NB4 (cell line): ENCODE results near the gene CRYGC.

Source experiments
- CTCF ChIP-seq: IDR thresholded peaks from one replicate; pipeline ENCODE4 v1.5.1; 2012; ENCODE audit warnings: low read depth, low read length
- MAX ChIP-seq: IDR thresholded peaks from 2 replicates; pipeline ENCODE4 v1.6.1; 2011; ENCODE audit warnings: low read depth, low read length
- POLR2A ChIP-seq: IDR thresholded peaks from 2 replicates; pipeline ENCODE4 v1.6.1; 2011; ENCODE audit warnings: mild to moderate bottlenecking; ENCODE audit not compliant: insufficient read length; ENCODE audit errors: extremely low read depth

GRCh38 chr2:208097313-208097712, 32.3 kb downstream of the CRYGC start:
- no peak for TF ChIP-seq CTCF
- no peak for TF ChIP-seq MAX
- no peak for TF ChIP-seq POLR2A
